ENCODE results near the gene TEK.

TEK gene

DNA sequence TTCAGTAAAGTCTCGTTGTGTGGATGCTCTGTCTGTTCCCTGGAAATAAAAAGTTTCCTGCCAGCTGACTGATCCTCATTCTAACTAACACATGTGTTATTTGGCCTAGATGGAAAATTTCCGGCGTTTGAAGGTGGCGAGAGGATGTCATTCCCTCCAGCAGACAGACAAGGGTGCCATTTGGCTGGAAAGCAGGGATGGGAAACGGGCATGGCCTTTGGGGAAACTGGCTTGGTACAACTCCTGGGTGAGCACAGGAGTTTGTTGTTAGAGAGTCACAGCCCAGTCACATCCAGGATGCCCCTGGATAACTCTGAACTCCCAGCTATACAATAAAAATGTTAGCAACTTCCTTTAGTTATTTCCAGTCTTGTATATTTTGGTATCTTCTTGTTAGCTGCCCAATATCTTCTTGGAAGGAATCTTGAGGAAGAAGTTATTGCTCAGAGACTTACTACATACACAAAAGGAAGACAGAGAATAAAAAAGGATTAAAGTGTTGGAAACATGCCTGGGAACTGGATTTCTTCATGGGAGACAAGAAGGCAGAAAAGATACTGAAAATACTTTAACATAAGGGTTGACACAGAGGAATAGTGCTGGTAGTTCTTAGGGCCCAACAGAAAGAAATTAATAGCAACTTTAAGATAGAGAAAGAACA, 41.9 kb downstream of the TEK start:
- Histone ChIP-seq H3K27ac (ENCODE audit: low read depth, low read length) (no peak overlapping the region), H3K9me3 (ENCODE audit: control insufficient read depth in 1 of 2, low read length in 2 of 2) (no peaks in the 10 kb centered on the region), H3K27me3 (ENCODE audit: control insufficient read depth in 1 of 2, insufficient read depth in 2 of 2, low read length in 2 of 2) (no peaks in the 10 kb centered on the region), H3K36me3 (ENCODE audit: control insufficient read depth in 1 of 2, insufficient read depth in 2 of 2, low read length in 2 of 2) (no peaks in the 10 kb centered on the region), H3K4me1 (ENCODE audit: control insufficient read depth in 1 of 2, insufficient read depth in 2 of 2, low read length in 2 of 2) (no peaks in the 10 kb centered on the region), H3K9ac (ENCODE audit: low read depth in 1 of 2, low read length in 2 of 2) (no peak overlapping the region), H3K4me3 (ENCODE audit: low read depth in 1 of 2, low read length in 2 of 2) (no peak overlapping the region)

DNA sequence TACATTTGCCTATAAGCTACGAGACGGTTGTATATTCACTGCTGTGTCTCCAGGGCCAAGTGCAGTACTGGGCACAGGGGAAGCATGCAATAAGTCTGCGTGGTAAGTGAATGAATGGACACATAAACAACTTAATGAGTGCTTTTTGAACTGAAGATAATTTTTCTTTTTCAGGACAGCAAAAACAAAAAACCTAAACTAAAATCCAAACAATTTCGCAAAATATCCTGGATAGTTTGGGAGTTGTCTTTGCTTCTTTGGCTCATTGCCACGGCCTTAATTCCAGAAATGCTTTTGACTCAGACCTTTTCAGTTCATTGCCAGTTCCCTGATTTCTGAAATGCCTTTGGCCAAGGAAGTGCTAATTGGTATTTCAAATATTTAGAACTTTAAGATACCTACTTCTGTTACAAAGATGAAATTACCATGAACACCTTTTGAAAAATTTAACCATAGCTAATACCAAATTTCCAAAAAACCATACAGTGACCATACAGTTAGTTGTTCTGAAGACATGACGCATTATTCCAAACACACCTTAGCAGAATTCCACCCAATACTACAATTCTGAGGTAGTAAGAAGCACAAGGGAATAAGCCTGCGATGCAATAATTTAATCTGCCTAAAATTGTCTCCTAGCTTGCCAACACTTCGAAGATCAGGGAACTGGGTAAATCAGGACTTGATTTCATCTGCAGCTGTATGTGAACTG, 42.8 kb downstream of the TEK start:
- no peak overlapping the region for H3K27ac ChIP-seq (ENCODE audit: low read depth, low read length)
- H3K36me3 ChIP-seq (ENCODE audit: control insufficient read depth in 1 of 2, insufficient read depth in 2 of 2, low read length in 2 of 2) = no peaks in the 10 kb centered on the region
- no peaks in the 10 kb centered on the region for H3K27me3 ChIP-seq (ENCODE audit: control insufficient read depth in 1 of 2, insufficient read depth in 2 of 2, low read length in 2 of 2)
- H3K4me3 ChIP-seq (ENCODE audit: low read depth in 1 of 2, low read length in 2 of 2) = no peak overlapping the region
- no peaks in the 10 kb centered on the region for H3K4me1 ChIP-seq (ENCODE audit: control insufficient read depth in 1 of 2, insufficient read depth in 2 of 2, low read length in 2 of 2)
- no peaks in the 10 kb centered on the region for H3K9me3 ChIP-seq (ENCODE audit: control insufficient read depth in 1 of 2, low read length in 2 of 2)
- H3K9ac ChIP-seq (ENCODE audit: low read depth in 1 of 2, low read length in 2 of 2) = no peak overlapping the region

GRCh38 chr9:27152405-27152718, 43.3 kb downstream of the TEK start:
- H3K9ac ChIP-seq (ENCODE audit: low read depth in 1 of 2, low read length in 2 of 2) = no peak overlapping the region
- H3K4me3 ChIP-seq (ENCODE audit: low read depth in 1 of 2, low read length in 2 of 2) = no peak overlapping the region
- no peaks in the 10 kb centered on the region for H3K9me3 ChIP-seq (ENCODE audit: control insufficient read depth in 1 of 2, low read length in 2 of 2)
- no peak overlapping the region for H3K27ac ChIP-seq (ENCODE audit: low read depth, low read length)
- no peaks in the 10 kb centered on the region for H3K36me3 ChIP-seq (ENCODE audit: control insufficient read depth in 1 of 2, insufficient read depth in 2 of 2, low read length in 2 of 2)
- H3K27me3 ChIP-seq (ENCODE audit: control insufficient read depth in 1 of 2, insufficient read depth in 2 of 2, low read length in 2 of 2) = no peaks in the 10 kb centered on the region
- H3K4me1 ChIP-seq (ENCODE audit: control insufficient read depth in 1 of 2, insufficient read depth in 2 of 2, low read length in 2 of 2) = no peaks in the 10 kb centered on the region

DNA sequence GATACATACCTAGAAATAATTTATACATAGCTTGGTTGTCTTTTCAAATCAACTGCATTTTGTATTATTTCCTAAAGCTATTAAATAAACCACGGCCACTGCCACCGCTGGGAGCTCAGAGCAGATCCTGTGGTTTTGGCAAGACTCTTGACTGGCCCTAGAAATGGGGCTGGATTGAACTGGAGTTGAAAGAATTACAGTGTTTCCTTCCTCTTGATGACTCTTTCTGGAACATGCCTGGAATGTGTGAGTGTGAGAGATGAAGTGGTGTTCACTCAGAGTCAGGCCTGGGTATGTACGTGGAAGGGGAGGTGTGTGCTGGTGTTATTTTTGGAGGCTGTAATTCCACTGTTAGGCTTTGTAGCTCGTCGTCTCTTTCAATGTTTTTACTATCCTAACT, 45.9 kb downstream of the TEK start:
- no peak overlapping the region for H3K9ac ChIP-seq (ENCODE audit: low read depth in 1 of 2, low read length in 2 of 2)
- H3K36me3 ChIP-seq (ENCODE audit: control insufficient read depth in 1 of 2, insufficient read depth in 2 of 2, low read length in 2 of 2) = no peaks in the 10 kb centered on the region
- H3K4me1 ChIP-seq (ENCODE audit: control insufficient read depth in 1 of 2, insufficient read depth in 2 of 2, low read length in 2 of 2) = no peaks in the 10 kb centered on the region
- H3K27me3 ChIP-seq (ENCODE audit: control insufficient read depth in 1 of 2, insufficient read depth in 2 of 2, low read length in 2 of 2) = no peaks in the 10 kb centered on the region
- H3K9me3 ChIP-seq (ENCODE audit: control insufficient read depth in 1 of 2, low read length in 2 of 2) = no peaks in the 10 kb centered on the region
- no peak overlapping the region for H3K27ac ChIP-seq (ENCODE audit: low read depth, low read length)
- H3K4me3 ChIP-seq (ENCODE audit: low read depth in 1 of 2, low read length in 2 of 2) = no peak overlapping the region

GRCh38 chr9:27157097-27157496, 48.1 kb downstream of the TEK start:
- Histone ChIP-seq H3K9me3 (ENCODE audit: control insufficient read depth in 1 of 2, low read length in 2 of 2) (no peaks in the 10 kb centered on the region), H3K27me3 (ENCODE audit: control insufficient read depth in 1 of 2, insufficient read depth in 2 of 2, low read length in 2 of 2) (no peaks in the 10 kb centered on the region), H3K36me3 (ENCODE audit: control insufficient read depth in 1 of 2, insufficient read depth in 2 of 2, low read length in 2 of 2) (no peaks in the 10 kb centered on the region), H3K4me3 (ENCODE audit: low read depth in 1 of 2, low read length in 2 of 2) (no peak overlapping the region), H3K4me1 (ENCODE audit: control insufficient read depth in 1 of 2, insufficient read depth in 2 of 2, low read length in 2 of 2) (no peaks in the 10 kb centered on the region), H3K9ac (ENCODE audit: low read depth in 1 of 2, low read length in 2 of 2) (no peak overlapping the region), H3K27ac (ENCODE audit: low read depth, low read length) (no peak overlapping the region)

DNA sequence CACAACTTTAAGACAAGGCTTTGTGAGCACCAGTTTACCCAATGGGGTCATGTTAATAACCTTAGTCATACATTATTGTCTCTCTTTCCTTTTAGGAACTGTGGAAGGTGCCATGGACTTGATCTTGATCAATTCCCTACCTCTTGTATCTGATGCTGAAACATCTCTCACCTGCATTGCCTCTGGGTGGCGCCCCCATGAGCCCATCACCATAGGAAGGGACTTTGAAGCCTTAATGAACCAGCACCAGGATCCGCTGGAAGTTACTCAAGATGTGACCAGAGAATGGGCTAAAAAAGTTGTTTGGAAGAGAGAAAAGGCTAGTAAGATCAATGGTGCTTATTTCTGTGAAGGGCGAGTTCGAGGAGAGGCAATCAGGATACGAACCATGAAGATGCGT, 48.7 kb downstream of the TEK start:
- no peak overlapping the region for H3K9ac ChIP-seq (ENCODE audit: low read depth in 1 of 2, low read length in 2 of 2)
- no peaks in the 10 kb centered on the region for H3K27me3 ChIP-seq (ENCODE audit: control insufficient read depth in 1 of 2, insufficient read depth in 2 of 2, low read length in 2 of 2)
- no peak overlapping the region for H3K27ac ChIP-seq (ENCODE audit: low read depth, low read length)
- H3K9me3 ChIP-seq (ENCODE audit: control insufficient read depth in 1 of 2, low read length in 2 of 2) = no peaks in the 10 kb centered on the region
- H3K4me3 ChIP-seq (ENCODE audit: low read depth in 1 of 2, low read length in 2 of 2) = no peak overlapping the region
- no peaks in the 10 kb centered on the region for H3K36me3 ChIP-seq (ENCODE audit: control insufficient read depth in 1 of 2, insufficient read depth in 2 of 2, low read length in 2 of 2)
- H3K4me1 ChIP-seq (ENCODE audit: control insufficient read depth in 1 of 2, insufficient read depth in 2 of 2, low read length in 2 of 2) = no peaks in the 10 kb centered on the region

GRCh38 chr9:27160636-27161035, 51.6 kb downstream of the TEK start:
- no peak overlapping the region for H3K27ac ChIP-seq (ENCODE audit: low read depth, low read length)

GRCh38 chr9:27162045-27162444, 53.0 kb downstream of the TEK start:
- no peaks in the 10 kb centered on the region for H3K36me3 ChIP-seq (ENCODE audit: control insufficient read depth in 1 of 2, insufficient read depth in 2 of 2, low read length in 2 of 2)
- no peaks in the 10 kb centered on the region for H3K9me3 ChIP-seq (ENCODE audit: control insufficient read depth in 1 of 2, low read length in 2 of 2)
- no peaks in the 10 kb centered on the region for H3K4me1 ChIP-seq (ENCODE audit: control insufficient read depth in 1 of 2, insufficient read depth in 2 of 2, low read length in 2 of 2)
- H3K27ac ChIP-seq (ENCODE audit: low read depth, low read length) = no peak overlapping the region
- H3K27me3 ChIP-seq (ENCODE audit: control insufficient read depth in 1 of 2, insufficient read depth in 2 of 2, low read length in 2 of 2) = no peaks in the 10 kb centered on the region
- no peak overlapping the region for H3K9ac ChIP-seq (ENCODE audit: low read depth in 1 of 2, low read length in 2 of 2)
- H3K4me3 ChIP-seq (ENCODE audit: low read depth in 1 of 2, low read length in 2 of 2) = no peak overlapping the region

More at GRCh38 chr9:27160636-27161035, 51.6 kb downstream of the TEK start:
- Histone ChIP-seq H3K27me3 (ENCODE audit: control insufficient read depth in 1 of 2, insufficient read depth in 2 of 2, low read length in 2 of 2) (no peaks in the 10 kb centered on the region), H3K9ac (ENCODE audit: low read depth in 1 of 2, low read length in 2 of 2) (no peak overlapping the region), H3K36me3 (ENCODE audit: control insufficient read depth in 1 of 2, insufficient read depth in 2 of 2, low read length in 2 of 2) (no peaks in the 10 kb centered on the region), H3K9me3 (ENCODE audit: control insufficient read depth in 1 of 2, low read length in 2 of 2) (no peaks in the 10 kb centered on the region), H3K4me1 (ENCODE audit: control insufficient read depth in 1 of 2, insufficient read depth in 2 of 2, low read length in 2 of 2) (no peaks in the 10 kb centered on the region), H3K4me3 (ENCODE audit: low read depth in 1 of 2, low read length in 2 of 2) (no peak overlapping the region)

- Histone ChIP-seq H3K9ac (ENCODE audit: low read depth in 1 of 2, low read length in 2 of 2) (no peak overlapping the region), H3K27me3 (ENCODE audit: control insufficient read depth in 1 of 2, insufficient read depth in 2 of 2, low read length in 2 of 2) (no peaks in the 10 kb centered on the region), H3K9me3 (ENCODE audit: control insufficient read depth in 1 of 2, low read length in 2 of 2) (no peaks in the 10 kb centered on the region), H3K36me3 (ENCODE audit: control insufficient read depth in 1 of 2, insufficient read depth in 2 of 2, low read length in 2 of 2) (no peaks in the 10 kb centered on the region), H3K27ac (ENCODE audit: low read depth, low read length) (no peak overlapping the region), H3K4me3 (ENCODE audit: low read depth in 1 of 2, low read length in 2 of 2) (no peak overlapping the region), H3K4me1 (ENCODE audit: control insufficient read depth in 1 of 2, insufficient read depth in 2 of 2, low read length in 2 of 2) (no peaks in the 10 kb centered on the region)
Observed at GRCh38 chr9:27165068-27165467, 56.0 kb downstream of the TEK start.

GRCh38 chr9:27165670-27166069, 56.6 kb downstream of the TEK start:
- H3K36me3 ChIP-seq (ENCODE audit: control insufficient read depth in 1 of 2, insufficient read depth in 2 of 2, low read length in 2 of 2) = no peaks in the 10 kb centered on the region

More at GRCh38 chr9:27165670-27166069, 56.6 kb downstream of the TEK start:
- Histone ChIP-seq H3K4me1 (ENCODE audit: control insufficient read depth in 1 of 2, insufficient read depth in 2 of 2, low read length in 2 of 2) (no peaks in the 10 kb centered on the region), H3K27me3 (ENCODE audit: control insufficient read depth in 1 of 2, insufficient read depth in 2 of 2, low read length in 2 of 2) (no peaks in the 10 kb centered on the region), H3K4me3 (ENCODE audit: low read depth in 1 of 2, low read length in 2 of 2) (no peak overlapping the region), H3K27ac (ENCODE audit: low read depth, low read length) (no peak overlapping the region), H3K9me3 (ENCODE audit: control insufficient read depth in 1 of 2, low read length in 2 of 2) (no peaks in the 10 kb centered on the region), H3K9ac (ENCODE audit: low read depth in 1 of 2, low read length in 2 of 2) (no peak overlapping the region)
